ENCODE results near the gene PAPPA2.
A peak's percentile ranks its signal among the peaks of the same experiment; 100 is the strongest.

PAPPA2 gene

GRCh38 chr1:176826265-176826664 is 363.3 kb downstream of the PAPPA2 start:
- no peak overlapping the region for H3K9ac ChIP-seq (ENCODE audit: low read length)
- no peaks in the 10 kb centered on the region for H3K4me1 ChIP-seq (ENCODE audit: control insufficient read depth, insufficient read depth, low read length)
- no peaks in the 10 kb centered on the region for H3K36me3 ChIP-seq (ENCODE audit: control insufficient read depth, insufficient read depth, low read length)
- no peak overlapping the region for H3K27ac ChIP-seq (ENCODE audit: low read depth, low read length)
- no peak overlapping the region for H3K4me3 ChIP-seq (ENCODE audit: low read length)
- H3K27me3 ChIP-seq (ENCODE audit: control insufficient read depth, insufficient read depth, low read length) = no peaks in the 10 kb centered on the region

- Histone ChIP-seq H3K27me3 (ENCODE audit: control insufficient read depth, insufficient read depth, low read length) (no peaks in the 10 kb centered on the region), H3K36me3 (ENCODE audit: control insufficient read depth, insufficient read depth, low read length) (no peaks in the 10 kb centered on the region), H3K4me1 (ENCODE audit: control insufficient read depth, insufficient read depth, low read length) (no peaks in the 10 kb centered on the region), H3K4me3 (ENCODE audit: low read length) (no peak overlapping the region), H3K27ac (ENCODE audit: low read depth, low read length) (no peak overlapping the region), H3K9ac (ENCODE audit: low read length) (no peak overlapping the region)
Observed at GRCh38 chr1:176829261-176829660, 366.3 kb downstream of the PAPPA2 start.

- H3K27me3 ChIP-seq (ENCODE audit: control insufficient read depth, insufficient read depth, low read length) = no peaks in the 10 kb centered on the region
- H3K27ac ChIP-seq (ENCODE audit: low read depth, low read length) = no peak overlapping the region
- no peaks in the 10 kb centered on the region for H3K4me1 ChIP-seq (ENCODE audit: control insufficient read depth, insufficient read depth, low read length)
- H3K9ac ChIP-seq (ENCODE audit: low read length) = no peak overlapping the region
- H3K36me3 ChIP-seq (ENCODE audit: control insufficient read depth, insufficient read depth, low read length) = no peaks in the 10 kb centered on the region
- no peak overlapping the region for H3K4me3 ChIP-seq (ENCODE audit: low read length)
Observed at GRCh38 chr1:176831150-176831549, 368.2 kb downstream of the PAPPA2 start.

GRCh38 chr1:176837708-176838107 is 374.7 kb downstream of the PAPPA2 start:
- Histone ChIP-seq H3K4me3 (ENCODE audit: low read length) (no peak overlapping the region), H3K4me1 (ENCODE audit: control insufficient read depth, insufficient read depth, low read length) (no peaks in the 10 kb centered on the region), H3K27me3 (ENCODE audit: control insufficient read depth, insufficient read depth, low read length) (no peaks in the 10 kb centered on the region), H3K9ac (ENCODE audit: low read length) (no peak overlapping the region), H3K36me3 (ENCODE audit: control insufficient read depth, insufficient read depth, low read length) (no peaks in the 10 kb centered on the region), H3K27ac (ENCODE audit: low read depth, low read length) (no peak overlapping the region)

GRCh38 chr1:176838276-176838995 is 375.5 kb downstream of the PAPPA2 start:
- H3K27me3 ChIP-seq (ENCODE audit: control insufficient read depth, insufficient read depth, low read length) = no peaks in the 10 kb centered on the region

GRCh38 chr1:176839216-176839615 is 376.2 kb downstream of the PAPPA2 start:
- no peaks in the 10 kb centered on the region for H3K36me3 ChIP-seq (ENCODE audit: control insufficient read depth, insufficient read depth, low read length)
- H3K27ac ChIP-seq (ENCODE audit: low read depth, low read length) = no peak overlapping the region
- peaks cover 3% of the 10 kb centered on the region for H3K4me1 ChIP-seq (ENCODE audit: control insufficient read depth, insufficient read depth, low read length)
- no peak overlapping the region for H3K4me3 ChIP-seq (ENCODE audit: low read length)
- H3K9ac ChIP-seq (ENCODE audit: low read length) = no peak overlapping the region
- no peaks in the 10 kb centered on the region for H3K27me3 ChIP-seq (ENCODE audit: control insufficient read depth, insufficient read depth, low read length)

More at GRCh38 chr1:176838276-176838995, 375.5 kb downstream of the PAPPA2 start:
- H3K27ac ChIP-seq (ENCODE audit: low read depth, low read length) = no peak overlapping the region
- H3K9ac ChIP-seq (ENCODE audit: low read length) = no peak overlapping the region
- no peak overlapping the region for H3K4me3 ChIP-seq (ENCODE audit: low read length)
- H3K4me1 ChIP-seq (ENCODE audit: control insufficient read depth, insufficient read depth, low read length) = peaks cover 3% of the 10 kb centered on the region
- no peaks in the 10 kb centered on the region for H3K36me3 ChIP-seq (ENCODE audit: control insufficient read depth, insufficient read depth, low read length)

GRCh38 chr1:176841238-176841637 is 378.3 kb downstream of the PAPPA2 start:
- no peak overlapping the region for H3K27ac ChIP-seq (ENCODE audit: low read depth, low read length)
- H3K4me1 ChIP-seq (ENCODE audit: control insufficient read depth, insufficient read depth, low read length) = peaks cover 9% of the 10 kb centered on the region
- H3K36me3 ChIP-seq (ENCODE audit: control insufficient read depth, insufficient read depth, low read length) = no peaks in the 10 kb centered on the region
- H3K4me3 ChIP-seq (ENCODE audit: low read length) = no peak overlapping the region
- H3K9ac ChIP-seq (ENCODE audit: low read length) = no peak overlapping the region
- H3K27me3 ChIP-seq (ENCODE audit: control insufficient read depth, insufficient read depth, low read length) = no peaks in the 10 kb centered on the region

- Histone ChIP-seq H3K27ac (ENCODE audit: low read depth, low read length) (no peak overlapping the region), H3K4me1 (ENCODE audit: control insufficient read depth, insufficient read depth, low read length) (peaks cover 20% of the 10 kb centered on the region), H3K36me3 (ENCODE audit: control insufficient read depth, insufficient read depth, low read length) (no peaks in the 10 kb centered on the region), H3K27me3 (ENCODE audit: control insufficient read depth, insufficient read depth, low read length) (no peaks in the 10 kb centered on the region), H3K4me3 (ENCODE audit: low read length) (no peak overlapping the region), H3K9ac (ENCODE audit: low read length) (no peak overlapping the region)
Observed at GRCh38 chr1:176843352-176844297, 380.6 kb downstream of the PAPPA2 start.

GRCh38 chr1:176847052-176847451 is 384.1 kb downstream of the PAPPA2 start:
- H3K4me1 ChIP-seq (ENCODE audit: control insufficient read depth, insufficient read depth, low read length) = peaks cover 20% of the 10 kb centered on the region
- H3K27ac ChIP-seq (ENCODE audit: low read depth, low read length) = peak overlapping the region; percentile 33
- no peak overlapping the region for H3K9ac ChIP-seq (ENCODE audit: low read length)
- H3K36me3 ChIP-seq (ENCODE audit: control insufficient read depth, insufficient read depth, low read length) = no peaks in the 10 kb centered on the region
- no peak overlapping the region for H3K4me3 ChIP-seq (ENCODE audit: low read length)
- H3K27me3 ChIP-seq (ENCODE audit: control insufficient read depth, insufficient read depth, low read length) = no peaks in the 10 kb centered on the region

GRCh38 chr1:176849281-176849680 is 386.3 kb downstream of the PAPPA2 start:
- no peak overlapping the region for H3K4me3 ChIP-seq (ENCODE audit: low read length)
- peaks cover 17% of the 10 kb centered on the region for H3K4me1 ChIP-seq (ENCODE audit: control insufficient read depth, insufficient read depth, low read length)
- no peak overlapping the region for H3K9ac ChIP-seq (ENCODE audit: low read length)
- H3K36me3 ChIP-seq (ENCODE audit: control insufficient read depth, insufficient read depth, low read length) = no peaks in the 10 kb centered on the region
- H3K27ac ChIP-seq (ENCODE audit: low read depth, low read length) = no peak overlapping the region
- H3K27me3 ChIP-seq (ENCODE audit: control insufficient read depth, insufficient read depth, low read length) = no peaks in the 10 kb centered on the region

- no peak overlapping the region for H3K9ac ChIP-seq (ENCODE audit: low read length)
- no peak overlapping the region for H3K4me3 ChIP-seq (ENCODE audit: low read length)
- H3K4me1 ChIP-seq (ENCODE audit: control insufficient read depth, insufficient read depth, low read length) = peaks cover 15% of the 10 kb centered on the region
- no peaks in the 10 kb centered on the region for H3K27me3 ChIP-seq (ENCODE audit: control insufficient read depth, insufficient read depth, low read length)
- no peaks in the 10 kb centered on the region for H3K36me3 ChIP-seq (ENCODE audit: control insufficient read depth, insufficient read depth, low read length)
- no peak overlapping the region for H3K27ac ChIP-seq (ENCODE audit: low read depth, low read length)
Observed at GRCh38 chr1:176850871-176851270, 387.9 kb downstream of the PAPPA2 start.

- Histone ChIP-seq H3K27ac (ENCODE audit: low read depth, low read length) (no peak overlapping the region), H3K27me3 (ENCODE audit: control insufficient read depth, insufficient read depth, low read length) (no peaks in the 10 kb centered on the region), H3K4me3 (ENCODE audit: low read length) (no peak overlapping the region), H3K36me3 (ENCODE audit: control insufficient read depth, insufficient read depth, low read length) (no peaks in the 10 kb centered on the region), H3K4me1 (ENCODE audit: control insufficient read depth, insufficient read depth, low read length) (peaks cover 4% of the 10 kb centered on the region), H3K9ac (ENCODE audit: low read length) (no peak overlapping the region)
Observed at GRCh38 chr1:176852124-176852523, 389.1 kb downstream of the PAPPA2 start.
